Kidney glomerular epithelial cell (primary cell): ENCODE results near the gene ERC2.
A peak's percentile ranks its signal among the peaks of the same experiment; 100 is the strongest.

Experiments used
- DNase-seq: peaks from one replicate; lab custom pipeline; 2025; lab: John Stamatoyannopoulos, UW

Gene ERC2

DNA sequence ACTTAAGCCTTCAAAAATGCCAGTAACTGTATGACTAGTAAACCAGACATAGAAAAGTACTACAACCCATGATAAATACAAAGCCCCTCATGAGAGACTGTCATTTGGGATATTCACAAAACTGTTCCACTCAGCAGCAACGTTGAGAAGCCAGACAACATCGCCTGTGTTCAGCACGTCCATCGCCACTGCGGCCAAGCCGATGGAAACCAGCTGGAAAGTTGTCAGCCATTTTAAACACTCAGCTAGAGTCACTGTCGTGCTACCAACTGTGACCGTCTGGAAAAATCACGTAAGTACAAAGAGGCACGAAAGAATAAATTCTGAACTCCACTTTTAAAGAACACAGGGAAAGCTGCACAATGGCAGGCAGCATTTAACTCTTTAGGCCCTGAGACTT lies 640.5 kb downstream of the ERC2 start:
- DNase-seq = no peak

DNA sequence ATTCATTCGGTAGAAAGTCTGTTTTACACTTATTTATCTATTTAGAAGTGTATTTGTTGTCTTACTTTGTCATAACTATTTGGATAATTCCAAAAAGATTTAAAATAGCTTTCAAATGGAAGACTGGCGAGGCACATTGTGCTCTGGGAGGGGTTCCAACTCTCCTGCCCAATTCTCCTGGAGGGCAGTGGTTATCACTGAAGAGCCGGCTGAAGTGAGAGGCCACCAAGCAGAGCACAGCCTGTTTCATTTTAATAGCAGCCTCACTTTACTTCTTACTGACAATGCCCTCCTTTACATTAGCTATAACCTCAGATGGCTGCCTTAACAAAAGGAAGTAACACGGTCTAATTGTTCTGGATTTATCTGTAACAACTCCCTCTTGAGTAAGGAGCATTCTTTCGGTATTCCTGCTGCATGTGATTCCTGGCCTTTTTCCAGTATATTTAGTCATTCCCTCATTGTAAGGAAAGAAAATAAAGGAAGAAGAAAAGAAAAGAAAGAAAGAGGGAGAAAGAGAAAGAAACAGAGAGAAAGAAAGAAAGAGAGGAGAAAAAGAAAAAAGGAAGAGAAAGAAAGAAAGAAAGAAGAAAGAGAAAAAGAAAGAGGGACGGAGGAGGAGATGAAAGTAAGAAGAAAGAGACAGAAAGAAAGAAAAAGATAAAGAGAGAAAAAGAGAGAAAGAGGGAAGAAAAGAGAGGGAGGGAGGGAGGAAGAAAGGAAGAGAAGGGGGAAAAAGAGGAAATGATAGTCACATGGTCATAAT lies 641.4 kb downstream of the ERC2 start:
- DNase-seq = peak; percentile 29

DNA sequence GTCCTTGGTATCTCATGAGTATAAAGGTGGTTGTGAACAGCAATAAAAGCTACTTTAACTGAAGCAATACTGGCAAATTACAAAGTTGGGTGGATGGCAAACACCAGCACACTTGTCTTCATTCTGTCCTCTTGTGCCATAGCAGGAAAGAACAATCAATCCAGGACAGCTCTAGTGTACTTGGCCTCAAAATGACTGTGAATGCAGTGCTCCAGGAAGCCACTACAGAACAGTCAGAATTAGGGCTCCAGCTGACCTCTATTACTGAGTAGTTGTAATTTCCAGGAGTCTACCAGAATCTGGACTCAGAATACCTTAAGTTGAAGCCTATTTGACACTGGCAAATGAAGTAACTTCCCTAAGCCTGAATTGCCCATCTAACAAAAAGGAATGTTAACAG lies 642.2 kb downstream of the ERC2 start:
- DNase-seq = no peak

DNA sequence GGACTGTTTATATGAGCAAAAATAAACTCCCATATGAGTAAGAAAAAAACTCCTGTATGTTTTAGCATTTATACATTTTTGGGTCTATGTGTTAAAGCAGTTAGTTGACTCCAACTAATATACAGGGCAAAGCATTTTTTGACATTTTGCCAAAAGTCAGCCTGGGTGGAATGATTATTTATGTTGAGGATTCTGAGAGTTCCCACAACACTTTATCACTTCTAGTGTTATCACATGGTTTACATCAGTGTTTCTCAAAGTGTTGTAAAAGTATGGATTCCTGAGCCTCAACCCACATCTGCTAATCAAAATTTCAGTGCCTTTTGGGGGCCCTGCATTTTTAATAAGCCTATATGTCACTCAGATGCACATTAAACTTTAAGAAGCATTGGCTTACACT lies 643.9 kb downstream of the ERC2 start:
- DNase-seq = no peak

DNA sequence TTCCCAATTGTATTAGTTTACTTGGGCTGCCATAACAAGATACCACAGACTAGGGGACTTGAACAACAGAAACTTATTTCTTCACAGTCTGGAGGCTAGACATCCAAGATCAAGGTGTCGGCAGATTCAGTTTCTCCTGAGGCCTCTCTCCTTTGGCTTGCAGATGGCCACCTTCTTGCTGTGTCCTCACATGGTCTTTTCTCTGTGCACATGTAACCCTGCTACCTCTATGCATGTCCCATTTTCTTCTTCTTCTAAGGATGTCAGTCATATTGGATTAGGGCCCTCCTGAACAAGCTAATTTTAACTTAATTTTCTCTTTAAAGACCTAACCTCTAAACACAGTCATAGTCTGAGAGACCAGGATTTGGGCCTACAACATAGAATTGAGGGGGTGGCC lies 644.4 kb downstream of the ERC2 start:
- DNase-seq = no peak

DNA sequence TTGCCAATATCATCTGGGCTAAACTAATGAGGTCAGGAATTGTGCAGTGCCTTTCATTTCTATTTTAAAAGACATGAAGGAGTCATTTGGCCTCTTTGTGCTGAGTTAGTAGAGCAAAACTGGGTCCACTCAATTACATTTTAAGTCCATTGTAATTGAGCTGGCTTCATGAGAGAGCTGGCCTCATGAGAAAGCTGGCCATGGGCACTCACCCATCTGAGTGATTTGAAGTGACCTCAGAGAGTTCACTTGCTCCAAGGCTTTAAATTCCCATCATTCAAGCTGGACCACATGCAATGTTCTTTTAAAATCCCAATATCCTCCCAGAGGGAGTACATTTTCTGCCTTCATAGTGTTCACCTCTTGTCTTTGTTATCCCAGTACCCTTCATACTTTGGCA lies 645.3 kb downstream of the ERC2 start:
- no peak for DNase-seq

DNA sequence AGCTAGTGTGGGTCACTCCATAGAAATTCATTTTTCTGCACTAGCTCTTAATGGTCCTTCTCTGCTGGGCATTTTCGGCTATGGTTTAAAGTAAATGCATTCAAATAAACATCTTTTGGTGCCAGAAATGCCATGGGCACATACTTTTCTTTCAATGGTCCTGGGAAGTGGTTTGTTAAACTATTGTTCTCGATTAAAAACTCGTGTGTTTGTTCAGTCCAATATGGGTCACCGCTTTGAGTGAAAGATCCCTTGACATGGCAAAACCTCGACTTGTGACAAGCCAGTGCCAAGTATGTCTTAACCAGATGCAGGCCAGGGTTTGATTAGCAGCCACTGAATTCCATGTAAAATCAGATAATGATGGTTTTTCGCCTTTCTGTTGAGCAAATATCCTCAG lies 649.3 kb downstream of the ERC2 start:
- DNase-seq = no peak

DNA sequence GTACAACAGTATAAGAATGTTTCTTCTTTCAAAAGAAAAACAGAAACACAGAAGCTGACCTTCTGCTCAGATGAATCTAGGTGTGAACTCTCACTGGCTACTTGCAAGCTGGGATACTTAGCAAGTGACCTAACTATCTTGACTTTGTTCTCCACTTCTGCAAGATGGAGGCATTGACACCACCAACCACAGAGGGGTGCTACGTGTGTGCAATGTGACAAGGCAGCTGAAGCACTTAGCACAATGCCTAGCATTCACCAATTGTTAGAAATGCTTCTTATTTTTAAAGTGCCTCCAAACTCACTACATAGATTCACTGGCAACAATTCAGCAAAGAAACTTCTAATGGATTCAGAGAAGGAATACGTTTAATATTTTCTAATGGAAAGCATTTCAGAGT lies 649.8 kb downstream of the ERC2 start:
- DNase-seq = no peak

DNA sequence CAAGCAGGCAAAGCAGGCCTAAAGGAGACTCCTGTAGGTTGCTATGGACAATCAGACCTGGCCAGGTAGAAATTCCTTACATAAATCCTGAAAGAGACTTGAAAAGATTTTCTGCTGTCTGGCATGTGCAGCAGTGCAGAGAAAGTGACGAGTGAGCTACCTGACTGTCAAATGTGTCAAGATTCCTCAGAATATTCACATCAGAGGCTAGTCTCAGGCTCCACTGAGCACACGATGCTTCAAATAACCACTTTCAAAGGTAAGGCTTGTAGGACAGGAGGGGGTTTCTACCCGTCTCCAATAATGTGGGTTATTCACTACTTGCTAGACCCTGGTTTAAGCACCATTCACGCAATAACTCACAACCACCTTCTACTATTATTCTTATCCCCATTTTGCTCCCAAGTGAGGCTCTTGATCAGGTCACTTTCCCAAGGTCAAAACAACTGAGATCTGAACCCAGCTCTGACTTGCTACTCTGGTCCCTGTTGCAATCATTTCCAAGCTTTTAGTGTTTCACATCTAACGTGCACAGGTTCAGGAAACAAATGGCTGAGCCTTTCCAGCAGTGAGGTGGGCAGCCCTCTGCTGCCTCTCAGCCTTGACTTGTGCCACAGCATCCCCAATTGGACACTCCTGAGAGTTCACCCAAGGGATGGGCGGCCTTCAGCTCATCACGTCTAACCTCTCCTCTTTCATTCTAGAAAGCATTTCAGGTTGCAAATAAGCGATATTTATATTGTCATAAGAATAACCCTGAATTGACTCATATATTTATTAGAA lies 651.3 kb downstream of the ERC2 start:
- no peak for DNase-seq

DNA sequence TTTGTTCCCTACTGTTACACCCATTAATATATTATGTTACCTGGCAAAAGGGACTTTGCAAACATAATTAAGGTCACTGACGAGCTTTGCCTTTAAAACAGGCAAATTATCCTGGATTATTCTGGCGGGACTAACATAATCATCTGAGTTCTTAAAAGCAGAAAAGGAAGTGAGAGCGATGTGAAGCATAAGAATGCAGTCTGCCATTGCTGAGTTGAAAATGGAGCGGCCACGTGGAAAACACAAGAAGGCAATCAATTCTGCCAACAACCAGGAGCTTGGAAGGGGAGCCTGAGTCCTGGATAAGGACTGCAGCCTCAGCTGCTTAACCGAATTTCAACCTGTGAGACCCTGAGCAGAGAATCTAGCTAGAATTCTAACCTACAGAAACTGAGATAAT lies 653.0 kb downstream of the ERC2 start:
- no peak for DNase-seq

DNA sequence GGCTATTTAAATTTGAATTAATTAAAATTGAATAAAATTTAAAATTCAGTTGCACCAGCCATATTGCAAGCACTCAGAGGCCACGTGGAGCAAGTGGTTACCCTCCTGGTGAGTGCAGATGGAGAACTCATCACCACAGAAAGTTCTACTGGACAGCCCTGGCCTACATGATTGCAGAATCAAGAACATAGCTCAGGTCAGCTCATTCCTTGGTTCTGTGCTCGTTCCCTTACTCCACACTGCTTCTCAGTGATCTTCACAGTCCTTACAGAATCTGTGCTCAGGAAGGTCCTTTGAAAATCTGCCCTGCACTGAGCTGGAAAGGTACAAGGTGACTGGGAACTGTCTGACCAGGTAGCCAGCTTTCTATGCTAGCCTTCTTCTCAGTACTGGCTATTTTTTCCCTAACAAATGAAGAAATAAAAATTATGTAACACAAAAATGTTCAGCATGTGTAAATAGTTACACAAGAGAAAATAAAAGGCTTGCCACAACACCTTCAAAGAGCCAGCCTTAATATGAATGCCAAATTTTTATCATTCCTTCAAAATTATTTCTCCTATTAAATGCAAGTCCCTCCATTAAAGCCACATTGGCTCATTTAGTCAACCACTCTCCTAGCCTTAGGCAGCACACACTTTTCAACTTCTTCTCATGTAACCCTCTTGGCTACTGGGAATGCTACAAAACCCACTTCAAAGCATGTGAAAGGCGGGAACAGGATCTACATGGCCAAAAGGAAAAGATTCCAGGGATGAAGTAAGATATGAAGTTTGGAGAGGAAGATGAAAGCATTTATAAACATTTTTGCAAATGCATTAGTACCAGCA lies 654.8 kb downstream of the ERC2 start:
- DNase-seq = no peak

DNA sequence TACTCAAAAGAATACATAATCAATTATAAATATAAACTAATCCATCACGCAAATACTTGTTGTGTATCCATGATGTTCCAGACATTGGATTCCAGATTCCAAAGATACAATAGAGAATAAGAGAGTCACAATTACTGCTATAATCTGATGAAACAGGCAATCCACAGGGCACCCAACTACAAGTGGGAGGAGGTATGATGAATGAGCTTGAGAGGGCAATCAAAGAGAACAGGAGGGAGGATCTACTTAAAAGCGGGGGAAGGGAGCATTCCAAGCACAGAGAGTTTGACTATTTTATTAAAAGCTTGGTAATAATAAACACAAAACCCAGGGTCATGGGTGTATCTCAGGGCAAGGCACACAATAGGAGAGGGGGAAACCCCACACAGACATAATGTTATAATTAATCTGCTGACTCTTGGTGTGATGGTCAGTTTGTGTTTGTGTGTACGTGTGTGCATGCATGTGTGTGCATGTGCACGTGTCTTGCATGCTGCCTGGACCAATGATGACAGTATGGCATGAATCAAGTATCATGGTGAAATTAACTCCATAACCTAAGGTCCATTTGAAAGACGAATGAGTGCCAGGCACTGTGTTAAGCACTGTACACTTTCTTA lies 655.8 kb downstream of the ERC2 start:
- DNase-seq = no peak

DNA sequence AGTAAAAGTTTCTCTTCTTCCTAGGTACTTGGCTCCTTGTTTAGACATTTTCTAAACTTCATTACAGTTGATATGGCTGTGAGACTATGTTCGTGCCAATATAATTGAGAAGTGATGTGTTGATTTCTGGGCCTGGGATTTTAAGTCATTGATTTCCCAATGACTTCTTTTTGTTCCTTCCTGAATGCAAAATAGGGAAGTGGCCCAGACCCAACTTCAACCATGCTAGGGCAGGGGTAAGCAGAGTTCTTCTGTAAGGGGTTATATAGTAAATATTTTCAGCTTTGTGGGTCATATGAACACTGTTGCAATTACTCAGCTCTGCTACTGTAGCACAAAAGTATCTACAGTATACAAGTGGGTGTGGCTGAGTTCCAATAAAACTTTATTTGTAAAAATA lies 661.1 kb downstream of the ERC2 start:
- no peak for DNase-seq

DNA sequence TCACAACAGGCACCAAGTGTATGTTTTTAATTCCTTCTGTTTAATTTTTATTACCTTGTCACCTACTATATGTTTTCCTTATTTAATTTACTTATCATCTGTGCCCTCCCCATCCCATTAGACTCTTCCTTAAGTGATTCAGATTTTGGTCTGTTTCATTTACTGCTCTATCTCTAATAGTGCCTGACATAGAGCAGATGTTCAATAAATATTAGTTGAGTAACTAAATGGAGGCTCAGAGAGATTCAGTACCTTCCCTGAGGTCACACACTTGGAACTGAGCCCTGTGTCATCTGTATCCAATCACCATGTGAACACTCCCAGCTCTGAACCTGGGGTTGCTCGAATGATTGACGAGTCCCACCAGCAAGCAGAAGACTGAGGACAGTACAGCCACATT lies 663.1 kb downstream of the ERC2 start:
- DNase-seq = no peak

DNA sequence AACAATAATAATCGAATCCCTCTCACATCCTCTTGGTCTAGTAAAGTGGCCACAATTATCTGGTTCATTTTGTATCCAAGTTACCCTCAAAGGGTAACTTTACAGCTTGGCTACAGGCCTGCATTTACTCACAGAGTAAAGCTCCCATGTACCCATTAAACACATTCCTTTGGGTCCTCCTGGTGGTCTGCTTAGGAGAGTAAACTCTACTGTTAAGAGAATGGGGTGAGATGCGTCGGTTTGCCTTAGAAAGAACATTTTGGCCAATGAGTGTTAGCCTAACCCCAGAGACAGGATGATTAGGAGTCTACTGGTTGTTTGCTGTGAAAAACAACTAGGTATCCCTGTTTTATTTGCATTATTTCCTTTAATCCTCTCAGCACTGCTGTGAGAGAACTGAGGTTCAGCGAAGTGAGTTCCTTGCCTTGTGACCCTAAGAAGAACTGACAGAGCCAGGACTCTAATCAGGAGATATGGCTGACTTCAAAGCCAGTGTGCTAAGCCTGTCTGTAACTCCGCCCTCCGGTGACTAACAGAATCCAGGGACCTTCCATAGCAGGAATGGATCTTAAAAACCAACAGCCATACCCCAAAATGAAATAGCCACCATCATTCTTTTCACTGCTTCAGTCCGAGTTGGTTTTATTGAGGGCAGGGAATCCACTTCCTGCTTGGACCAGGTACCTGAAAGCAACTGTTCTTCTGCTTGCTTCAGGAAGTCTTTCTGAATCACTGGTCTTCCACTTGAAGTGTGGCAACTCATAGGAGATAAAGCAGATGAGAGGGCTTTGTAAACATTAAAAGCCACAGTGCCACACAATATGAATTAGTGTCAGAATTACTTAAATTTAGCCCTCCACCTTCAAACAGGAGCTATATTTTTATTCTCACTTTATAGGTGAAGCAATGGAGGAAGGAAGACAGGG lies 663.8 kb downstream of the ERC2 start:
- DNase-seq = no peak

DNA sequence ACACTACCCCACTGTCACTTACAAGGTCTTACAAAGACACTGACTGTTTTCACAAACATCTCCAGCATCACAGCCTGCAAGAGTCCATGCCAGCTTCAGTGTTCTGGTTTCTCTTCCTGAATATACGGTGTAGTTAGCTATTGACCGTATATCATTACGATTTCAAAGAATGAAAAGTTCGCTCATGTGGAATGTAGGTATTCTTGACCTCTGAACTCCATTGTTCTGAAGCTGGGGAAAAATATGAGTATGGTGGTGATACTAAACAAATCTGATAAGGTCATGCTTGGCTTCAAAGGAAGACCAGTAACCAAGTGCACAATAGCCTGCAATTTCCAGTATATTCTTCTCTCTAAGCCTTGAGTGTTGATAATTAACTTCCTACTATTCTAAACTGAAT lies 665.5 kb downstream of the ERC2 start:
- DNase-seq = peak; percentile 18

DNA sequence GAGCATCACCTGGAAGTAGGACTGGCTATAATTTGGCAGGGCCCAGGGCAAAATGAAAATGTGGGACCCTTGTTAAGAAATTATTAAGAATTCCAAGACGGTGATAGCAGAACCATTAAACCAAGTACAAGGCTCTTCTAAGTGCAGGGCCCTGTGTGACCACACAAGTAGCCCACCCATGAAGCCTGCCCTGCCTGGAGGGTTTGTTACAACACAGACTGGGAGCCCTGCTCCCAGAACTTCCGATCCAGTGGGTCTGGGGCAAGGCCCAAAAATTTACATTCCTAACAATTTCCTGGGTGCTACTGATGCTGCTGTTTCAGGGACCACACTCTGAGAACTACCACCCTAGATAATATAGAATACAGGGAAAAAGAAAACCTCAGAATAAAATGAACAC lies 666.6 kb downstream of the ERC2 start:
- no peak for DNase-seq

DNA sequence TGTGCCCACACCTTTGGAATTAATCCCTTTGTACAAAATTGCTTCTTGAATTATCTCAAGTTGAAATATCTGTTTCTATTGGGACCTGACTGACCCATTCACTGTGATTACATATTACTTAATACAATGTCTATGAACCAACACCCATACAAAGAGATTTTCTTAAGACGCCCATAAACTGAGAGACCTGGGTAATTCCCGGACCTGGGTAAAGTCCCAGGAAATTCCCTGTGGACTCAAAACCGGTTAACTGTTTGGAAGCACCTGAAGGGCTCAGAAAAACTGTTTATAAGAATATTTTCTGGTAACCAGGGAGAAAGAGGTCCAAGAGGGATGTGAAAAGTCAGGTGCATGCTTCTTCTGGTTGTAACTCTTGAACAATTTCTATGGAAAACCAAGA lies 667.2 kb downstream of the ERC2 start:
- DNase-seq = no peak

DNA sequence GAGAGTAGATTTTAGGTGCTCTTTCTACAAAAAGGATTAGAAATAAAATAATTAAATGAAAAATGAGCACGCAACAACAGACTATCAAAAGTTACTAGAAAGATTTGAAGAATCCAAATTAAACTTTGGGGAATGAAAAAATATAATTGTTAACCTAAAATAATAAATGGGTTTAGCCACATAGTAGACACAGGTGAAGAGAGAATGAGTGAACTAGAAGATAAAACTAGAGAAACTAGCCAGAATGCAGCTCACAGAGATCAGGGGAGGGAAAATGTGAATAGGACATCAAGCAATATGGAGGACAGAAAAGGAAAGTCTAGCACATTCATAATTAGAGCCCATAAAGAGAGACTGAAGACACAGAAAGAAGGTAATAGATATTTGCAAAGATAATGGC lies 670.5 kb downstream of the ERC2 start:
- DNase-seq = no peak

DNA sequence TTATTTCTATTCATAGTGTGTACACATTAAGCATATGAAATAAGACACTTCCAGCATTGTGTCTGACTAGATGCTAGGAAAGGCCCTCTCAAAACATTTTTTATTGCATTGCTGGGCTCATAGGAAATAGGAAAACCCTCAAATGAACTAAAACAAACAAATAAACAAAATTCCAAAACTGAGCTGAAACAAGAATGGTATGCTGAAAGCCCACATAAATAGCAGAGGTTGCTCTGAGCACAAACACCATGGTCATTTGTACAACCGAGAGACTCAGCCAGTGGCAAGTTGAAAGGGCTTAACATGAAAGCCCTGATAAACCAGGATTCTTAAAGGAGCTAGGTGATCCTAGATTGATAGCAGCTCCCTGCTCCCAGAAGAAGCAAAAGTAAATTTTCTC lies 671.2 kb downstream of the ERC2 start:
- no peak for DNase-seq

DNA sequence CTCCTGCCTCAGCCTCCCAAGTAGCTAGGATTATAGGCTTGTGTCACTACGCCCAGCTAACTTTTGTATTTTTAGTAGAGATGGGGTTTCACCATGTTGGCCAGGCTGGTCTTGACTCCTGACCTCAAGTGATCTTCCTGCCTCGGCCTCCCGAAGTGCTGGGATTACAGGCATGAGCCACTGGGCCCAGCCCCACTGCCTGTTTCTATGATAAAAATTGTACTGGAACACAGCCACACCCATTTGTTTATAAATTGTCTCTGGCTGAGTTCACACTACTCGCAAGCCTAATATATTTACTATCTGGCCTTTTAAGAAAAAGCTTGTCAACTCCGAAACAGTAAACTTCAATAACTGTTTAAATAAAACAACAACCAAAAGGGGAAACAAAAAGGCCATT lies 671.7 kb downstream of the ERC2 start:
- no peak for DNase-seq
